ENCODE measurements around the gene MYDGF.

The MYDGF gene

GRCh38 chr19:4673726-4674125 lies 3.6 kb upstream of the MYDGF start:
- DNase-seq: no peak

GRCh38 chr19:4673216-4673615 lies 3.1 kb upstream of the MYDGF start:
- DNase-seq: no peak

- DNase-seq: no peak
Observed at GRCh38 chr19:4671185-4671851, 1.2 kb upstream of the MYDGF start.

- DNase-seq: no peak
Observed at GRCh38 chr19:4664642-4665041, 5.5 kb downstream of the MYDGF start.

GRCh38 chr19:4662812-4663211 lies 7.3 kb downstream of the MYDGF start:
- DNase-seq: no peak

- DNase-seq: no peak
Observed at GRCh38 chr19:4662020-4662695, 8.0 kb downstream of the MYDGF start.

GRCh38 chr19:4660993-4661392 lies 9.1 kb downstream of the MYDGF start:
- DNase-seq: no peak

- no peak for DNase-seq
Observed at GRCh38 chr19:4660181-4660791, 9.9 kb downstream of the MYDGF start.

GRCh38 chr19:4657835-4658234 lies 12.3 kb downstream of the MYDGF start:
- DNase-seq: no peak

GRCh38 chr19:4657262-4657661 lies 12.9 kb downstream of the MYDGF start:
- no peak for DNase-seq

GRCh38 chr19:4656102-4656501 lies 14.0 kb downstream of the MYDGF start:
- no peak for DNase-seq

GRCh38 chr19:4654437-4655361 lies 15.4 kb downstream of the MYDGF start:
- no peak for DNase-seq

- no peak for DNase-seq
Observed at GRCh38 chr19:4653793-4654436, 16.2 kb downstream of the MYDGF start.

GRCh38 chr19:4652075-4652474 lies 18.1 kb downstream of the MYDGF start:
- no peak for DNase-seq

- no peak for DNase-seq
Observed at GRCh38 chr19:4650159-4650558, 20.0 kb downstream of the MYDGF start.

- DNase-seq: no peak
Observed at GRCh38 chr19:4649392-4650047, 20.6 kb downstream of the MYDGF start.

- no peak for DNase-seq
Observed at GRCh38 chr19:4647676-4648644, 22.2 kb downstream of the MYDGF start.

GRCh38 chr19:4645718-4646117 lies 24.4 kb downstream of the MYDGF start:
- DNase-seq: no peak

- no peak for DNase-seq
Observed at GRCh38 chr19:4642625-4643024, 27.5 kb downstream of the MYDGF start.

- no peak for DNase-seq
Observed at GRCh38 chr19:4641132-4641531, 29.0 kb downstream of the MYDGF start.

All from activated CD4-positive, alpha-beta T cell treated with anti-CD3 and anti-CD28 coated beads, Interleukin-2, amount 50 U/mL, for 4 hours (primary cell).